DND-41 (cell line): ENCODE results near the gene C3AR1.

ENCODE experiments used
- CTCF ChIP-seq: IDR thresholded peaks from 2 replicates; pipeline ENCODE4 v1.5.1; 2012; ENCODE audit warnings: borderline replicate concordance, low read length, moderate library complexity, mild to moderate bottlenecking; ENCODE audit not compliant: poor library complexity, severe bottlenecking; ENCODE audit errors: extremely low read depth
- EZH2 ChIP-seq: IDR thresholded peaks from 3 replicates; pipeline ENCODE4 v1.6.1; 2012; ENCODE audit warnings: borderline replicate concordance, low read depth, mild to moderate bottlenecking, moderate library complexity, low read length, inconsistent platforms; ENCODE audit not compliant: severe bottlenecking

- TF ChIP-seq CTCF, result no peak
- TF ChIP-seq EZH2, result no peak
These were observed 31.4 kb downstream of the C3AR1 start for GRCh38 chr12:8034802-8035201.
